ENCODE measurements around the gene HSPB3. TPM values are rescaled to one million over a fixed set of nuclear protein-coding genes. Genes with fewer than 3 reads are reported as not detected.
A peak's percentile ranks its signal among the peaks of the same experiment; 100 is the strongest.
"Not testable (repeated sequence)": the region's sequence is repeated elsewhere in the genome, so short reads cannot be mapped to it uniquely, and the experiment has no call there.

HSPB3 gene
- total RNA-seq, 2 experiments from 2014 or later, result not detected

GRCh38 chr5:54460181-54460919 is 4.9 kb downstream of the HSPB3 start:
- H3K4me3 Mint-ChIP-seq, result no peak overlapping the region
- CTCF ChIA-PET, result no interaction called here
- intact Hi-C loops (cut with micrococcal nuclease), result no loop called here
- no peak overlapping the region for H3K27ac Mint-ChIP-seq
- no peaks in the 10 kb centered on the region for H3K4me1 Mint-ChIP-seq (ENCODE audit: low read depth)
- peaks cover 19% of the 10 kb centered on the region for H3K9me3 Mint-ChIP-seq
- H3K36me3 Mint-ChIP-seq, result peaks cover 4% of the 10 kb centered on the region
- POLR2A ChIA-PET, result no interaction called here
- no peak for DNase-seq
- peaks cover 12% of the 10 kb centered on the region for H3K27me3 Mint-ChIP-seq

GRCh38 chr5:54462281-54462680 is 6.8 kb downstream of the HSPB3 start:
- intact Hi-C loops (cut with micrococcal nuclease), result no loop called here
- ChIA-PET POLR2A (no interaction called here), CTCF (no interaction called here)
- Mint-ChIP-seq H3K36me3 (peaks cover 4% of the 10 kb centered on the region), H3K4me3 (no peak overlapping the region), H3K4me1 (ENCODE audit: low read depth) (no peaks in the 10 kb centered on the region), H3K27me3 (peaks cover 11% of the 10 kb centered on the region), H3K9me3 (peaks cover 19% of the 10 kb centered on the region), H3K27ac (no peak overlapping the region)
- no peak for DNase-seq

GRCh38 chr5:54463713-54464112 is 8.2 kb downstream of the HSPB3 start:
- no peak overlapping the region for H3K4me3 Mint-ChIP-seq
- peaks cover 8% of the 10 kb centered on the region for H3K27me3 Mint-ChIP-seq
- peaks cover 4% of the 10 kb centered on the region for H3K36me3 Mint-ChIP-seq
- peaks cover 19% of the 10 kb centered on the region for H3K9me3 Mint-ChIP-seq
- no peak for DNase-seq
- no peak overlapping the region for H3K27ac Mint-ChIP-seq
- CTCF ChIA-PET, result interaction anchor here (0.9 kb wide), 1 partner anchor 26 kb away, joined by 3 read pairs; no protein-coding TSS in a partner anchor
- intact Hi-C loops (cut with micrococcal nuclease), result no loop called here
- POLR2A ChIA-PET, result no interaction called here
- no peaks in the 10 kb centered on the region for H3K4me1 Mint-ChIP-seq (ENCODE audit: low read depth)

- intact Hi-C loops (cut with micrococcal nuclease), result no loop called here
- DNase-seq, result no peak
- Mint-ChIP-seq H3K27ac (no peak overlapping the region), H3K4me3 (peak overlapping the region; percentile 2), H3K27me3 (peaks cover 2% of the 10 kb centered on the region), H3K4me1 (ENCODE audit: low read depth) (peaks cover 5% of the 10 kb centered on the region), H3K36me3 (no peaks in the 10 kb centered on the region), H3K9me3 (no peaks in the 10 kb centered on the region)
- POLR2A ChIA-PET, result no interaction called here
- CTCF ChIA-PET, result interaction anchor here (0.9 to 1.2 kb wide), 2 partner anchors 19 to 20 kb away, joined by 3 read pairs; no protein-coding TSS in a partner anchor
Observed at GRCh38 chr5:54469622-54470021, 14.1 kb downstream of the HSPB3 start.

- Mint-ChIP-seq H3K4me3 (no peak overlapping the region), H3K4me1 (ENCODE audit: low read depth) (peaks cover 5% of the 10 kb centered on the region), H3K9me3 (no peaks in the 10 kb centered on the region), H3K36me3 (no peaks in the 10 kb centered on the region), H3K27ac (no peak overlapping the region), H3K27me3 (peaks cover 2% of the 10 kb centered on the region)
- ChIA-PET POLR2A (no interaction called here), CTCF (interaction anchor here (0.9 to 1.2 kb wide), 2 partner anchors 18 to 20 kb away, joined by 3 read pairs; no protein-coding TSS in a partner anchor)
- intact Hi-C loops (cut with micrococcal nuclease), result no loop called here
- DNase-seq, result no peak
Observed at GRCh38 chr5:54470128-54470527, 14.6 kb downstream of the HSPB3 start.

GRCh38 chr5:54470677-54471076 is 15.2 kb downstream of the HSPB3 start:
- Mint-ChIP-seq H3K4me1 (ENCODE audit: low read depth) (peaks cover 5% of the 10 kb centered on the region), H3K27ac (no peak overlapping the region), H3K36me3 (no peaks in the 10 kb centered on the region), H3K27me3 (peaks cover 2% of the 10 kb centered on the region), H3K4me3 (no peak overlapping the region), H3K9me3 (no peaks in the 10 kb centered on the region)
- intact Hi-C loops (cut with micrococcal nuclease), result no loop called here
- DNase-seq, result no peak
- ChIA-PET POLR2A (no interaction called here), CTCF (interaction anchor here (0.9 to 1.2 kb wide), 2 partner anchors 18 to 19 kb away, joined by 3 read pairs; no protein-coding TSS in a partner anchor)

- Mint-ChIP-seq H3K27me3 (peaks cover under 1% of the 10 kb centered on the region), H3K4me1 (ENCODE audit: low read depth) (peaks cover 5% of the 10 kb centered on the region), H3K4me3 (no peak overlapping the region), H3K9me3 (no peaks in the 10 kb centered on the region), H3K27ac (no peak overlapping the region), H3K36me3 (no peaks in the 10 kb centered on the region)
- DNase-seq, result no peak
- intact Hi-C loops (cut with micrococcal nuclease), result no loop called here
- CTCF ChIA-PET, result interaction anchor here (1.5 kb wide), 1 partner anchor 228 kb away, joined by 3 read pairs; no protein-coding TSS in a partner anchor
- POLR2A ChIA-PET, result no interaction called here
Observed at GRCh38 chr5:54471398-54471797, 15.9 kb downstream of the HSPB3 start.

GRCh38 chr5:54476682-54477081 is 21.2 kb downstream of the HSPB3 start:
- CTCF ChIA-PET, result interaction anchor here (0.7 kb wide), 1 partner anchor 13 kb away, joined by 3 read pairs; no protein-coding TSS in a partner anchor
- POLR2A ChIA-PET, result no interaction called here
- no peak overlapping the region for H3K4me3 Mint-ChIP-seq
- peaks cover 4% of the 10 kb centered on the region for H3K27me3 Mint-ChIP-seq
- H3K9me3 Mint-ChIP-seq, result no peaks in the 10 kb centered on the region
- no peak overlapping the region for H3K27ac Mint-ChIP-seq
- intact Hi-C loops (cut with micrococcal nuclease), result no loop called here
- no peaks in the 10 kb centered on the region for H3K4me1 Mint-ChIP-seq (ENCODE audit: low read depth)
- H3K36me3 Mint-ChIP-seq, result no peaks in the 10 kb centered on the region
- DNase-seq, result no peak

- POLR2A ChIA-PET, result no interaction called here
- no peak overlapping the region for H3K4me3 Mint-ChIP-seq
Observed at GRCh38 chr5:54477941-54478478, 22.5 kb downstream of the HSPB3 start.

GRCh38 chr5:54480296-54480695 is 24.8 kb downstream of the HSPB3 start:
- no peaks in the 10 kb centered on the region for H3K9me3 Mint-ChIP-seq
- POLR2A ChIA-PET, result no interaction called here

More at GRCh38 chr5:54477941-54478478, 22.5 kb downstream of the HSPB3 start:
- intact Hi-C loops (cut with micrococcal nuclease), result no loop called here
- CTCF ChIA-PET, result no interaction called here
- DNase-seq, result no peak
- no peaks in the 10 kb centered on the region for H3K9me3 Mint-ChIP-seq
- H3K36me3 Mint-ChIP-seq, result no peaks in the 10 kb centered on the region
- no peak overlapping the region for H3K27ac Mint-ChIP-seq
- peaks cover 12% of the 10 kb centered on the region for H3K27me3 Mint-ChIP-seq
- no peaks in the 10 kb centered on the region for H3K4me1 Mint-ChIP-seq (ENCODE audit: low read depth)

GRCh38 chr5:54484219-54484894 is 28.9 kb downstream of the HSPB3 start:
- no peaks in the 10 kb centered on the region for H3K4me1 Mint-ChIP-seq (ENCODE audit: low read depth)

More at GRCh38 chr5:54480296-54480695, 24.8 kb downstream of the HSPB3 start:
- no peak for DNase-seq
- intact Hi-C loops (cut with micrococcal nuclease), result no loop called here
- H3K4me1 Mint-ChIP-seq (ENCODE audit: low read depth), result no peaks in the 10 kb centered on the region
- H3K36me3 Mint-ChIP-seq, result no peaks in the 10 kb centered on the region
- H3K27me3 Mint-ChIP-seq, result peaks cover 12% of the 10 kb centered on the region
- CTCF ChIA-PET, result interaction anchor here (0.6 kb wide), 1 partner anchor 9 kb away, joined by 5 read pairs; no protein-coding TSS in a partner anchor
- no peak overlapping the region for H3K4me3 Mint-ChIP-seq
- H3K27ac Mint-ChIP-seq, result no peak overlapping the region

GRCh38 chr5:54485659-54486058 is 30.2 kb downstream of the HSPB3 start:
- H3K27ac Mint-ChIP-seq; H3K4me1 Mint-ChIP-seq (ENCODE audit: low read depth); DNase-seq; POLR2A ChIA-PET; CTCF ChIA-PET; intact Hi-C loops (cut with micrococcal nuclease); H3K4me3 Mint-ChIP-seq; H3K9me3 Mint-ChIP-seq; H3K36me3 Mint-ChIP-seq: not testable (repeated sequence)
- H3K27me3 Mint-ChIP-seq, result peaks cover 16% of the 10 kb centered on the region

More at GRCh38 chr5:54484219-54484894, 28.9 kb downstream of the HSPB3 start:
- POLR2A ChIA-PET, result no interaction called here
- Mint-ChIP-seq H3K36me3 (no peaks in the 10 kb centered on the region), H3K27ac (no peak overlapping the region), H3K4me3 (no peak overlapping the region), H3K27me3 (peaks cover 16% of the 10 kb centered on the region), H3K9me3 (no peaks in the 10 kb centered on the region)
- CTCF ChIA-PET, result interaction anchor here (0.6 kb wide), 2 partner anchors 241 to 674 kb away, joined by 3 read pairs; no protein-coding TSS in a partner anchor
- intact Hi-C loops (cut with micrococcal nuclease), result no loop called here
- DNase-seq, result no peak

All from activated CD4-positive, alpha-beta memory T cell treated with anti-CD3 and anti-CD28 coated beads for 36 hours (primary cell).